COLO829 (cell line): ENCODE results near the gene ALPK3.

ENCODE experiments used
- DNase-seq: peaks from one replicate; pipeline ENCODE4 v3.0.0; 2012; ENCODE audit warnings: low spot score

Gene ALPK3

GRCh38 chr15:84845631-84846030, 28.5 kb downstream of the ALPK3 start:
- peak; percentile 42 for DNase-seq

- DNase-seq: no peak
Measured at GRCh38 chr15:84846269-84846668, 29.1 kb downstream of the ALPK3 start.

- no peak for DNase-seq
Measured at GRCh38 chr15:84847382-84847781, 30.2 kb downstream of the ALPK3 start.

GRCh38 chr15:84852212-84852611, 35.1 kb downstream of the ALPK3 start:
- no peak for DNase-seq

GRCh38 chr15:84855136-84855535, 38.0 kb downstream of the ALPK3 start:
- no peak for DNase-seq

GRCh38 chr15:84855765-84856164, 38.6 kb downstream of the ALPK3 start:
- no peak for DNase-seq

- DNase-seq: no peak
Measured at GRCh38 chr15:84856731-84857417, 39.7 kb downstream of the ALPK3 start.

- DNase-seq: no peak
Measured at GRCh38 chr15:84857418-84858004, 40.4 kb downstream of the ALPK3 start.

GRCh38 chr15:84858231-84858630, 41.1 kb downstream of the ALPK3 start:
- no peak for DNase-seq

GRCh38 chr15:84859144-84859543, 42.0 kb downstream of the ALPK3 start:
- no peak for DNase-seq

- DNase-seq: no peak
Measured at GRCh38 chr15:84859651-84860050, 42.5 kb downstream of the ALPK3 start.

- DNase-seq: no peak
Measured at GRCh38 chr15:84861781-84862180, 44.6 kb downstream of the ALPK3 start.

- DNase-seq: no peak
Measured at GRCh38 chr15:84862214-84862975, 45.2 kb downstream of the ALPK3 start.

- peak; percentile 28 for DNase-seq
Measured at GRCh38 chr15:84863565-84864443, 46.6 kb downstream of the ALPK3 start.

GRCh38 chr15:84864444-84864795, 47.3 kb downstream of the ALPK3 start:
- DNase-seq: no peak

GRCh38 chr15:84865074-84865569, 48.0 kb downstream of the ALPK3 start:
- DNase-seq: no peak

- no peak for DNase-seq
Measured at GRCh38 chr15:84868037-84868880, 51.1 kb downstream of the ALPK3 start.

GRCh38 chr15:84869510-84869909, 52.4 kb downstream of the ALPK3 start:
- DNase-seq: no peak

GRCh38 chr15:84871428-84871985, 54.4 kb downstream of the ALPK3 start:
- DNase-seq: no peak

GRCh38 chr15:84872009-84872910, 55.1 kb downstream of the ALPK3 start:
- no peak for DNase-seq
